Upper lobe of right lung (tissue), 1 donor: Measurements from ENCODE around the gene VIL1. TPM values are rescaled to one million over a fixed set of nuclear protein-coding genes. Genes with fewer than 3 reads are reported as not detected.

Source experiments
- ATAC-seq: fragments of 200-7000 bp; cut with Tn5 transposase; one replicate; pipeline ENCODE4 v1.9.1; 2020; ENCODE audit warnings: mild to moderate bottlenecking, moderate library complexity
- DNase-seq: peaks from one replicate; pipeline ENCODE4 v3.0.0-alpha.2; 2020
- H3K27ac ChIP-seq: fragments of 200-600 bp; one replicate; pipeline ENCODE4 v1.8.0; 2022
- H3K27me3 ChIP-seq: fragments of 200-600 bp; one replicate; pipeline ENCODE4 v1.8.0; 2022; ENCODE audit warnings: mild to moderate bottlenecking
- H3K36me3 ChIP-seq: fragments of 200-600 bp; one replicate; pipeline ENCODE4 v1.8.0; 2022
- H3K4me1 ChIP-seq: fragments of 200-600 bp; one replicate; pipeline ENCODE4 v1.8.0; 2022
- H3K4me3 ChIP-seq: fragments of 200-600 bp; one replicate; pipeline ENCODE4 v1.8.0; 2022; ENCODE audit warnings: mild to moderate bottlenecking
- H3K9me3 ChIP-seq: fragments of 200-600 bp; one replicate; pipeline ENCODE4 v1.8.0; 2022
- CTCF ChIP-seq: fragments of 200-600 bp; IDR thresholded peaks from one replicate; pipeline ENCODE4 v1.8.0; 2022; ENCODE audit warnings: antibody characterized with exemption
- intact Hi-C: fragments of 100-400 bp; cut with DNase I; formaldehyde crosslinking; loops from one replicate; pipeline ENCODE4 v1.11.0; 2022
- total RNA-seq: library from RNA; stranded (reverse); fragmentation: NEBNext Ultra II Directional; extraction: Animal tissue kit (Norgen Biotek cat#: 25700); gene quantifications from one replicate; pipeline ENCODE4 v1.2.1, GENCODE V29; 2021
- donor health status: DM: no; HTN: yes; CAD: no; lungs with severe emphysema.

VIL1 gene
- total RNA-seq, 1 donor from 2014 or later = not detected

- TF ChIP-seq CTCF = no peak
- no peaks in the 10 kb centered on the region for H3K27me3 ChIP-seq
- H3K27ac ChIP-seq = peak overlapping the region; percentile 84
- peaks cover 41% of the 10 kb centered on the region for H3K36me3 ChIP-seq
- intact Hi-C loops = no loop called here
- peaks cover 44% of the 10 kb centered on the region for H3K4me1 ChIP-seq
- DNase-seq = no peak
- no peaks in the 10 kb centered on the region for H3K9me3 ChIP-seq
- H3K4me3 ChIP-seq = peak overlapping the region; percentile 44
- ATAC-seq = no peak
Measured at GRCh38 chr2:218405086-218405745, 13.7 kb upstream of the VIL1 start.

GRCh38 chr2:218405746-218406208, 13.1 kb upstream of the VIL1 start:
- ATAC-seq = peak; percentile 14
- peaks cover 41% of the 10 kb centered on the region for H3K36me3 ChIP-seq
- peak overlapping the region; percentile 44 for H3K4me3 ChIP-seq
- DNase-seq = peak; percentile 73
- intact Hi-C loops = no loop called here
- no peak for TF ChIP-seq CTCF
- peak overlapping the region; percentile 84 for H3K27ac ChIP-seq
- peaks cover 44% of the 10 kb centered on the region for H3K4me1 ChIP-seq
- no peaks in the 10 kb centered on the region for H3K9me3 ChIP-seq
- H3K27me3 ChIP-seq = no peaks in the 10 kb centered on the region

GRCh38 chr2:218406209-218406948, 12.5 kb upstream of the VIL1 start:
- Histone ChIP-seq H3K27ac (peak overlapping the region; percentile 86), H3K27me3 (no peaks in the 10 kb centered on the region), H3K4me3 (peak overlapping the region; percentile 53), H3K4me1 (peaks cover 40% of the 10 kb centered on the region), H3K36me3 (peaks cover 39% of the 10 kb centered on the region), H3K9me3 (no peaks in the 10 kb centered on the region)
- peak; percentile 99 for DNase-seq
- peak; percentile 92 for ATAC-seq
- intact Hi-C loops = no loop called here
- peak; percentile 74 for TF ChIP-seq CTCF

- DNase-seq (peak; percentile 87), ATAC-seq (peak; percentile 17)
- H3K27me3 ChIP-seq = no peaks in the 10 kb centered on the region
- peak overlapping the region; percentile 53 for H3K4me3 ChIP-seq
- peaks cover 33% of the 10 kb centered on the region for H3K4me1 ChIP-seq
- no peaks in the 10 kb centered on the region for H3K9me3 ChIP-seq
- intact Hi-C loops = no loop called here
- H3K27ac ChIP-seq = peak overlapping the region; percentile 86
- no peak for TF ChIP-seq CTCF
- peaks cover 32% of the 10 kb centered on the region for H3K36me3 ChIP-seq
Measured at GRCh38 chr2:218406949-218407618, 11.8 kb upstream of the VIL1 start.

- H3K9me3 ChIP-seq = no peaks in the 10 kb centered on the region
- H3K4me1 ChIP-seq = peaks cover 32% of the 10 kb centered on the region
- H3K27ac ChIP-seq = peak overlapping the region; percentile 86
- intact Hi-C loops = no loop called here
- ATAC-seq (no peak), DNase-seq (no peak)
- H3K4me3 ChIP-seq = no peak overlapping the region
- no peaks in the 10 kb centered on the region for H3K27me3 ChIP-seq
- TF ChIP-seq CTCF = no peak
- H3K36me3 ChIP-seq = peaks cover 26% of the 10 kb centered on the region
Measured at GRCh38 chr2:218407717-218408116, 11.2 kb upstream of the VIL1 start.
